Transverse colon (tissue), 4 donors: Measurements from ENCODE around the gene COL6A1. TPM values are rescaled to one million over a fixed set of nuclear protein-coding genes. Genes with fewer than 3 reads are reported as not detected.
A peak's percentile ranks its signal among the peaks of the same experiment; 100 is the strongest.

Experiments
- DNase-seq: peaks from one replicate; pipeline ENCODE4 v3.0.0-alpha.2; 2019
- H3K27ac ChIP-seq, 4 donors: fragments of 200-600 bp; sonication (generic); 2 replicates each; pipeline ENCODE4 v1.5.1; 2016 to 2018; ENCODE audit warnings: inconsistent platforms in 4 of 4
- H3K27me3 ChIP-seq: fragments of 200-600 bp; sonication (generic); 2 replicates; pipeline ENCODE4 v1.5.1; 2017; ENCODE audit warnings: inconsistent platforms
- H3K36me3 ChIP-seq, 4 donors: fragments of 200-600 bp; sonication (generic); 2 replicates each; pipeline ENCODE4 v1.5.1; 2017 to 2019; ENCODE audit warnings: inconsistent platforms in 4 of 4
- H3K4me1 ChIP-seq, 4 donors: fragments of 200-600 bp; sonication (generic); 2 replicates each; pipeline ENCODE4 v1.5.1; 2017 to 2020; ENCODE audit warnings: inconsistent platforms in 4 of 4
- H3K4me3 ChIP-seq, 4 donors: fragments of 200-600 bp; sonication (generic); 1 replicate in 1 of 4; 2 replicates in 3 of 4; pipeline versions ENCODE4 v1.5.1 to v1.6.1; 2017 to 2019; ENCODE audit warnings: inconsistent platforms in 4 of 4
- H3K9me3 ChIP-seq, 2 donors: fragments of 200-600 bp; sonication (generic); 2 replicates each; pipeline ENCODE4 v1.5.1; 2017 to 2019; ENCODE audit warnings: inconsistent platforms in 2 of 2
- CTCF ChIP-seq, 5 experiments: fragments of 200-600 bp in 3 of 5; fragments of 450-650 bp in 2 of 5; sonication (generic) in 3 of 5; IDR thresholded peaks; 1 replicate in 2 of 5; 2 replicates in 3 of 5; pipeline ENCODE4 v1.5.1; 2016 to 2017; ENCODE audit warnings: antibody characterized with exemption in 5 of 5, inconsistent platforms in 3 of 5, mild to moderate bottlenecking in 2 of 5, moderate library complexity in 1 of 5
- EP300 ChIP-seq: sonication (generic); formaldehyde crosslinking; IDR thresholded peaks from one replicate; pipeline ENCODE4 v1.6.1; 2017; ENCODE audit warnings: antibody characterized with exemption, low read depth
- POLR2A ChIP-seq: fragments of 450-650 bp; IDR thresholded peaks from one replicate; pipeline ENCODE4 v1.6.1; 2016; ENCODE audit warnings: antibody characterized with exemption, mild to moderate bottlenecking, moderate library complexity
- POLR2AphosphoS5 ChIP-seq, 3 donors: sonication (generic); formaldehyde crosslinking; IDR thresholded peaks; one replicate each; pipeline ENCODE4 v1.6.1; 2016; ENCODE audit warnings: antibody characterized with exemption in 3 of 3
- WGBS, 2 donors: methylation state at CpG; one replicate each; pipeline ENCODE4 v1.1.5; 2018; ENCODE audit warnings: low coverage in 1 of 2; 5-methylcytosine and 5-hydroxymethylcytosine counted together
- in situ Hi-C, 4 donors: fragments of 200-750 bp; cut with MboI; loops; one replicate each; pipeline versions ENCODE4 v1.15.0 to v1.15.1; 2017; ENCODE audit warnings: low sequenced_read_pairs in 3 of 4, low pct_ligation_motif_present in 1 of 4, low pct_unique_long_range_greater_than_20kb in 1 of 4
- intact Hi-C: fragments of 100-400 bp; cut with DNase I; formaldehyde crosslinking; loops from one replicate; pipeline ENCODE4 v1.15.1; 2023; ENCODE audit warnings: low total_unique reads
- total RNA-seq, 4 donors: library from RNA; depleted of rRNA; stranded (reverse); fragments of >200 nt; gene quantifications; one replicate each; pipeline ENCODE4 v1.1.0, GENCODE V29; 2016

The COL6A1 gene
- total RNA-seq, 4 donors from 2014 or later, result 166 to 580 (median 346) TPM

GRCh38 chr21:46032100-46032499 is 50.5 kb downstream of the COL6A1 start:
- DNase-seq, result no peak
- Histone ChIP-seq H3K36me3 (no peaks in the 10 kb centered on the region), H3K27ac (no peak overlapping the region), H3K27me3 (no peaks in the 10 kb centered on the region), H3K4me3 (no peak overlapping the region), H3K4me1 (peaks cover 4 to 26% (median 5%) of the 10 kb centered on the region in 4 donors), H3K9me3 (no peaks in the 10 kb centered on the region)
- TF ChIP-seq EP300 (no peak), CTCF (IDR thresholded peaks at IDR 0.05) (no peak), POLR2AphosphoS5 (IDR thresholded peaks at IDR 0.05) (no peak), POLR2A (no peak)
- 87 to 100% methylated on average over 2 to 6 of the region's 6 CpGs for WGBS, 2 donors
- intact Hi-C loops (no loop called here), in situ Hi-C loops (no loop called here)

- in situ Hi-C loops (no loop called here), intact Hi-C loops (no loop called here)
- no peaks in the 10 kb centered on the region for H3K27me3 ChIP-seq
- peaks cover 4 to 16% (median 5%) of the 10 kb centered on the region in 4 donors for H3K4me1 ChIP-seq
- DNase-seq, result no peak
- 82 to 86% methylated on average over 21 to 41 of the region's 64 CpGs for WGBS, 2 donors
- H3K4me3 ChIP-seq, result no peak overlapping the region
- no peaks in the 10 kb centered on the region for H3K36me3 ChIP-seq
- H3K9me3 ChIP-seq, result no peaks in the 10 kb centered on the region
- H3K27ac ChIP-seq, result peak overlapping the region; percentile 9 to 55 (median 45)
- TF ChIP-seq EP300, result no peak
- TF ChIP-seq POLR2AphosphoS5 (IDR thresholded peaks at IDR 0.05), result peak in 2 of 3 donors; percentile 42 to 50
- no peak for TF ChIP-seq CTCF (IDR thresholded peaks at IDR 0.05)
- TF ChIP-seq POLR2A, result no peak
Measured at GRCh38 chr21:46033410-46034400, 52.1 kb downstream of the COL6A1 start.

- DNase-seq, result peak; percentile 39
- H3K27ac ChIP-seq, result peak overlapping the region; percentile 67 to 73 (median 72)
- H3K27me3 ChIP-seq, result no peaks in the 10 kb centered on the region
- H3K36me3 ChIP-seq, result no peaks in the 10 kb centered on the region
- no peak overlapping the region for H3K4me3 ChIP-seq
- in situ Hi-C loops, result no loop called here
- WGBS, 2 donors, result 82 to 100% methylated on average over 1 to 43 of the region's 45 CpGs
- H3K4me1 ChIP-seq, result peaks cover 4 to 16% (median 5%) of the 10 kb centered on the region in 4 donors
- TF ChIP-seq CTCF (IDR thresholded peaks at IDR 0.05) (no peak), POLR2AphosphoS5 (IDR thresholded peaks at IDR 0.05) (peak in 2 of 3 donors; percentile 21 to 68)
- intact Hi-C loops, result no loop called here
- no peaks in the 10 kb centered on the region for H3K9me3 ChIP-seq
Measured at GRCh38 chr21:46035809-46036695, 54.5 kb downstream of the COL6A1 start.
